Measurements from ENCODE around the gene POT1. TPM values are rescaled to one million over a fixed set of nuclear protein-coding genes. Genes with fewer than 3 reads are reported as not detected.

POT1 gene
- total RNA-seq, 1 experiment from 2014 or later: 20.2 TPM

DNA sequence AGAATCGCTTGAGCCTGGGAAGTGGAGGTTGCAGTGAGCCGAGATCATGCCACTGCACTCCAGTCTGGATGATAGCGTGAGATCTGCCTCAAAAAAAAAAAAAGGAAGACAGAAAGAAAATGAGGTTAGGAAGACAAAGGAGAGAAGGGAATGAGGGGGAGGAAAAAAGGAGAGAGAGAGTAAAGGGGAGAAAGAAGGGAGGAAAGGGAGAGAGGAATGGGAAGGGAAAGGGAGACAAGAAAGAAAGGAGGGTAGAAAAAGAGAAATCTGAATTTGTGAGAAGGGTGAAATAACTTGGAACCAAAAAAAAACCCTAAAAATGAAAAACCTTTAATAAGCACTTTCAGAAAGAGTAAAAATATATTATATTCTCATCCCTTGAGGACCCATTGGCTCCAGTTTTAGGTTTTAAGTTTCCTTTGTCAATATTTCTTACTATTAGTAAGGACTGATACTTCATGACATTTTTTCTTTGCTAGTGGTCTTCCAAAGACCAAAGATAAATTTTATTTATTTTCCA lies 54.9 kb downstream of the POT1 start:
- Histone ChIP-seq H3K9me3 (ENCODE audit: low read length) (no peaks in the 10 kb centered on the region), H3K27ac (ENCODE audit: low read length) (no peak overlapping the region), H3K4me2 (ENCODE audit: low read length) (no peak overlapping the region), H3K9ac (ENCODE audit: low read length) (no peak overlapping the region), H3K4me3 (ENCODE audit: low read length) (no peak overlapping the region), H3K9me2 (replicated peaks; ENCODE audit: low read length) (no peaks in the 10 kb centered on the region), H3K27me3 (ENCODE audit: low read length) (no peaks in the 10 kb centered on the region), H3K79me2 (ENCODE audit: low read length) (no peaks in the 10 kb centered on the region), H3K4me1 (ENCODE audit: insufficient read depth, low read length) (no peaks in the 10 kb centered on the region), H3F3A (ENCODE audit: low read length, unreplicated experiment) (no peaks in the 10 kb centered on the region), H3K36me3 (ENCODE audit: low read depth, low read length) (no peaks in the 10 kb centered on the region), H4K20me1 (ENCODE audit: low read length) (no peaks in the 10 kb centered on the region), H2AFZ (ENCODE audit: low read length) (no peak overlapping the region)
- DNase-seq (no peak), ATAC-seq (no peak)
- POLR2A ChIA-PET (ENCODE audit: unreplicated experiment): no interaction called here
- CTCF ChIA-PET: no interaction called here
- intact Hi-C loops (cut with micrococcal nuclease): no loop called here
- TF ChIP-seq CTCF (conservative IDR thresholded peaks at IDR 0.05; ENCODE audit: low read depth, low read length) (no peak), EZH2phosphoT487 (IDR thresholded peaks at IDR 0.05; ENCODE audit: borderline replicate concordance, low read length) (no peak), EZH2 (IDR thresholded peaks at IDR 0.05; ENCODE audit: low read length, unreplicated experiment) (no peak)
- no TSS peak for BruUV-seq (replicated peaks)

DNA sequence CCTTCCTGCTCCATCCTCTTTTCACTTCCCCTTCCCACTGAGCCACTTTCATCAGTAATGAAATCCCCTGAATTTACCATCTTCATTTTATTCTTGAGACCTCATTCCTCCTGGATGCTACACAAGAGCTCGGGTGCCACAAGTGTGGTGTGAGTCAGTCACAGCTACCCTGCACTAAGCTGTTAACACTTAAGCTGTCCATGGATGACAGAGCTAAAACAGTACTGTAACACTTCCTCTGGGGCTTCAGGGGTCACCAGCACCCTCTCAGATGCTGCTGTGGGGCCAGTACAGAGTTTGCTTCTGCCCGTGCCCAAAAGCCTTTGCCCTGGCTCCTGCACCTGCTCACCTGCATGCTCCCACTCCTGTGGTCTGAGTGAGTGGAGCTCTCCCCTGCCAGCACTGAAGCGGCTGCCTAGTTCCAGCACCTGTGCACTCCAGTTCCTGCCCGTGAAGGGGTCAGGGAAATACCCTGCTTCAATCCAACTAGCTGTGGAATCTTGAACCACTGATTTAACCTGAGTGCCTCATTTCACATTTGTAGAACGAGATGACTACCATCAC lies 71.9 kb downstream of the POT1 start:
- Histone ChIP-seq H3K4me1 (ENCODE audit: insufficient read depth, low read length) (no peaks in the 10 kb centered on the region), H3K36me3 (ENCODE audit: low read depth, low read length) (no peaks in the 10 kb centered on the region), H2AFZ (ENCODE audit: low read length) (no peak overlapping the region), H4K20me1 (ENCODE audit: low read length) (no peaks in the 10 kb centered on the region), H3K9me3 (ENCODE audit: low read length) (no peaks in the 10 kb centered on the region), H3K27ac (ENCODE audit: low read length) (no peak overlapping the region), H3K4me3 (ENCODE audit: low read length) (no peak overlapping the region), H3K4me2 (ENCODE audit: low read length) (no peak overlapping the region), H3K79me2 (ENCODE audit: low read length) (no peaks in the 10 kb centered on the region), H3K9me2 (replicated peaks; ENCODE audit: low read length) (no peaks in the 10 kb centered on the region), H3K9ac (ENCODE audit: low read length) (no peak overlapping the region), H3K27me3 (ENCODE audit: low read length) (no peaks in the 10 kb centered on the region), H3F3A (ENCODE audit: low read length, unreplicated experiment) (no peaks in the 10 kb centered on the region)
- no peak for DNase-seq
- intact Hi-C loops (cut with micrococcal nuclease): loop anchor here (5.0 kb wide), 3 partner anchors 70 to 755 kb away; partner anchors contain the start of gene POT1
- ATAC-seq: no peak
- TF ChIP-seq EZH2phosphoT487 (IDR thresholded peaks at IDR 0.05; ENCODE audit: borderline replicate concordance, low read length) (no peak), EZH2 (IDR thresholded peaks at IDR 0.05; ENCODE audit: low read length, unreplicated experiment) (no peak), CTCF (conservative IDR thresholded peaks at IDR 0.05; ENCODE audit: low read depth, low read length) (no peak)
- POLR2A ChIA-PET (ENCODE audit: unreplicated experiment): no interaction called here
- BruUV-seq (replicated peaks): no TSS peak
- CTCF ChIA-PET: no interaction called here

DNA sequence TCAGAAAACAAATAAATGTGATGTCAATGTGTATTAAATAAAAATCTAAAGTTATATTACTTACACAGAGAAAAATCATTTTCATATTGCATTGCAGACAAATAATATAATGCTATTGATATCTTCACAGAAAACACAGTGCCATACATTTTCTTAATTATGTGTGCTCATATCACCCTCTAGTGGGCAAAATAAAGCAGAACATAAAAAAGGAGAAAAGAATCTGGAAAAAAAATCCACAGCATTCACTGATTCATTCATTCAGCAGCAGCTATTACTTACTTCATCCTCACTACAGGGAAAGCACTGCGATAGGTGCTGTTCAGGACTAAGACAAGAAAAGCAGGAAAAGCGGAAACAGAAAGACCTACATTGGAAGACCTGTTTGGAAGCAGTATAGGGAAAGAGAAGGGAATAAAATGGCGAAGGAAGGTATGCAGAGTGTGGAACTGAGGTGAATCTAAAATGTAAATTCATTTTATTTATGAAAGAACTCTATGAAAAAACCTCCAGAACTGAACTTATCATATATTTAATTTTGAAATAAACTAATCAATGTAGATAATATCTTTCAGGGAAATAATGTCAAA lies 73.2 kb downstream of the POT1 start:
- intact Hi-C loops (cut with micrococcal nuclease): loop anchor here (1.0 to 5.0 kb wide), 4 partner anchors 71 to 754 kb away; partner anchors contain the start of gene POT1
- Histone ChIP-seq H3F3A (ENCODE audit: low read length, unreplicated experiment) (no peaks in the 10 kb centered on the region), H3K4me1 (ENCODE audit: insufficient read depth, low read length) (no peaks in the 10 kb centered on the region), H3K27me3 (ENCODE audit: low read length) (no peaks in the 10 kb centered on the region), H3K9ac (ENCODE audit: low read length) (no peak overlapping the region), H3K4me3 (ENCODE audit: low read length) (no peak overlapping the region), H3K9me3 (ENCODE audit: low read length) (no peaks in the 10 kb centered on the region), H2AFZ (ENCODE audit: low read length) (no peak overlapping the region), H3K4me2 (ENCODE audit: low read length) (no peak overlapping the region), H3K9me2 (replicated peaks; ENCODE audit: low read length) (no peaks in the 10 kb centered on the region), H3K79me2 (ENCODE audit: low read length) (no peaks in the 10 kb centered on the region), H3K27ac (ENCODE audit: low read length) (no peak overlapping the region), H4K20me1 (ENCODE audit: low read length) (no peaks in the 10 kb centered on the region), H3K36me3 (ENCODE audit: low read depth, low read length) (no peaks in the 10 kb centered on the region)
- no peak for TF ChIP-seq EZH2 (IDR thresholded peaks at IDR 0.05; ENCODE audit: low read length, unreplicated experiment)
- peak; percentile 81 for TF ChIP-seq CTCF (conservative IDR thresholded peaks at IDR 0.05; ENCODE audit: low read depth, low read length)
- DNase-seq (peak; percentile 67), ATAC-seq (peak; percentile 51)
- BruUV-seq (replicated peaks): no TSS peak
- ChIA-PET POLR2A (ENCODE audit: unreplicated experiment) (interaction anchor here (0.5 kb wide), 1 partner anchor 25 kb away, joined by 3 read pairs; no protein-coding TSS in a partner anchor), CTCF (interaction anchor here (0.7 kb wide), 1 partner anchor 163 kb away, joined by 4 read pairs; no protein-coding TSS in a partner anchor)
